H9 (cell line): ENCODE data around the gene CRACDL. TPM values are rescaled to one million over a fixed set of nuclear protein-coding genes. Genes with fewer than 3 reads are reported as not detected.

Experiments used
- DNase-seq: peaks from one replicate; pipeline ENCODE4 v3.0.0-alpha.2; 2017
- H2AFZ ChIP-seq: one replicate; pipeline ENCODE4 v1.6.1; 2013; ENCODE audit warnings: mild to moderate bottlenecking, low read length, control low read depth, moderate library complexity
- H2AK5ac ChIP-seq: 2 replicates; pipeline ENCODE4 v1.6.1; 2013; ENCODE audit warnings: low read length, control low read depth, mixed read lengths; ENCODE audit not compliant: insufficient read length
- H2BK120ac ChIP-seq: one replicate; pipeline ENCODE4 v1.6.1; 2013; ENCODE audit warnings: low read depth, mild to moderate bottlenecking, low read length, control low read depth, inconsistent platforms; ENCODE audit not compliant: poor library complexity, severe bottlenecking
- H2BK12ac ChIP-seq: 2 replicates; pipeline ENCODE4 v1.6.1; 2013; ENCODE audit warnings: low read length, control low read depth, mixed read lengths, low read depth; ENCODE audit not compliant: insufficient read length
- H2BK15ac ChIP-seq: 2 replicates; pipeline ENCODE4 v1.6.1; 2013; ENCODE audit warnings: low read depth, low read length, control low read depth
- H2BK20ac ChIP-seq: one replicate; pipeline ENCODE4 v1.6.1; 2013; ENCODE audit warnings: low read depth, mild to moderate bottlenecking, low read length, control low read depth, inconsistent platforms; ENCODE audit not compliant: poor library complexity, severe bottlenecking
- H2BK5ac ChIP-seq: 2 replicates; pipeline ENCODE4 v1.6.1; 2013; ENCODE audit warnings: low read length, control low read depth, mixed read lengths; ENCODE audit not compliant: insufficient read length
- H3K14ac ChIP-seq: 2 replicates; pipeline ENCODE4 v1.6.1; 2013; ENCODE audit warnings: low read length, control low read depth; ENCODE audit not compliant: insufficient read depth
- H3K18ac ChIP-seq: 2 replicates; pipeline ENCODE4 v1.6.1; 2013; ENCODE audit warnings: low read depth, mild to moderate bottlenecking, mixed read lengths, low read length, control low read depth; ENCODE audit not compliant: insufficient read length
- H3K23ac ChIP-seq: 2 replicates; pipeline ENCODE4 v1.6.1; 2013; ENCODE audit warnings: low read length, control low read depth, mixed read lengths, low read depth; ENCODE audit not compliant: insufficient read length
- H3K23me2 ChIP-seq: 2 replicates; pipeline ENCODE4 v1.6.1; 2013; ENCODE audit warnings: low read depth, mild to moderate bottlenecking, mixed read lengths, low read length, control low read depth; ENCODE audit not compliant: insufficient read length, poor library complexity, severe bottlenecking
- H3K27ac ChIP-seq: 2 replicates; pipeline ENCODE4 v1.5.1; 2013; ENCODE audit warnings: low read length, control low read depth, mixed read lengths, low read depth; ENCODE audit not compliant: insufficient read length
- H3K27me3 ChIP-seq: 2 replicates; pipeline ENCODE4 v1.6.1; 2013; ENCODE audit warnings: low read length, control low read depth, inconsistent platforms; ENCODE audit not compliant: insufficient read depth
- H3K4ac ChIP-seq: 2 replicates; pipeline ENCODE4 v1.6.1; 2013; ENCODE audit warnings: low read depth, mild to moderate bottlenecking, control low read depth, inconsistent platforms, low read length, moderate library complexity
- H3K4me1 ChIP-seq: 2 replicates; pipeline ENCODE4 v1.6.1; 2013; ENCODE audit warnings: low read length, control low read depth, inconsistent platforms; ENCODE audit not compliant: insufficient read depth
- H3K4me2 ChIP-seq: 2 replicates; pipeline ENCODE4 v1.6.1; 2013; ENCODE audit warnings: low read length, control low read depth, mixed read lengths; ENCODE audit not compliant: insufficient read length, insufficient read depth
- H3K56ac ChIP-seq: 2 replicates; pipeline ENCODE4 v1.6.1; 2013; ENCODE audit warnings: low read depth, mild to moderate bottlenecking, mixed read lengths, low read length, control low read depth; ENCODE audit not compliant: insufficient read length
- H3K79me1 ChIP-seq: 2 replicates; pipeline ENCODE4 v1.6.1; 2013; ENCODE audit warnings: low read depth, mild to moderate bottlenecking, moderate library complexity, low read length, control low read depth, inconsistent platforms; ENCODE audit not compliant: insufficient read depth, poor library complexity, severe bottlenecking
- H3K79me2 ChIP-seq: 2 replicates; pipeline ENCODE4 v1.6.1; 2013; ENCODE audit warnings: low read length, control low read depth, inconsistent platforms; ENCODE audit not compliant: insufficient read depth
- H3K9ac ChIP-seq: 2 replicates; pipeline ENCODE4 v1.6.1; 2013; ENCODE audit warnings: low read length, control low read depth, mixed read lengths; ENCODE audit not compliant: insufficient read length; ENCODE audit errors: extremely low read depth
- H3K9me3 ChIP-seq: one replicate; pipeline ENCODE4 v1.6.1; 2013; ENCODE audit warnings: low read depth, low read length, inconsistent platforms; ENCODE audit not compliant: control insufficient read depth
- H3T11ph ChIP-seq: one replicate; pipeline ENCODE4 v1.6.1; 2013; ENCODE audit warnings: mild to moderate bottlenecking, low read length, control low read depth, inconsistent platforms
- H4K20me1 ChIP-seq: one replicate; pipeline ENCODE4 v1.6.1; 2013; ENCODE audit not compliant: control insufficient read depth, insufficient read length, insufficient read depth
- H4K5ac ChIP-seq: 2 replicates; pipeline ENCODE4 v1.6.1; 2013; ENCODE audit warnings: low read depth, mild to moderate bottlenecking, mixed read lengths, low read length, control low read depth; ENCODE audit not compliant: insufficient read length
- H4K8ac ChIP-seq: replicated peaks from 2 replicates; pipeline ENCODE4 v1.6.1; 2013; ENCODE audit warnings: low read length, control low read depth, mixed read lengths, low read depth; ENCODE audit not compliant: insufficient read length
- H4K91ac ChIP-seq: 2 replicates; pipeline ENCODE4 v1.6.1; 2013; ENCODE audit warnings: low read depth, mild to moderate bottlenecking, moderate library complexity, mixed read lengths, low read length, control low read depth; ENCODE audit not compliant: insufficient read length
- H3K27ac Mint-ChIP-seq, 3 experiments: 2 replicates in 2 of 3; 3 replicates in 1 of 3; pipeline ENCODE4 v1.8.0; 2020 to 2021; ENCODE audit warnings: mixed read lengths in 3 of 3, mild to moderate bottlenecking in 1 of 3, moderate library complexity in 1 of 3
- H3K27me3 Mint-ChIP-seq: 2 replicates; pipeline ENCODE4 v1.8.0; 2021; ENCODE audit warnings: low read depth, mild to moderate bottlenecking, moderate library complexity, mixed read lengths
- H3K36me3 Mint-ChIP-seq, 3 experiments: 2 replicates in 2 of 3; 3 replicates in 1 of 3; pipeline ENCODE4 v1.8.0; 2020 to 2021; ENCODE audit warnings: low read depth in 3 of 3, mixed read lengths in 3 of 3; ENCODE audit not compliant: insufficient read depth in 1 of 3
- H3K4me1 Mint-ChIP-seq, 2 experiments: 2 replicates each; pipeline ENCODE4 v1.8.0; 2020; ENCODE audit warnings: mixed read lengths in 2 of 2
- H3K4me3 Mint-ChIP-seq, 2 experiments: 2 replicates in 1 of 2; 3 replicates in 1 of 2; pipeline ENCODE4 v1.8.0; 2020 to 2021; ENCODE audit warnings: mild to moderate bottlenecking in 2 of 2, mixed read lengths in 2 of 2, moderate library complexity in 1 of 2
- H3K9me3 Mint-ChIP-seq, 2 experiments: 2 replicates in 1 of 2; 3 replicates in 1 of 2; pipeline ENCODE4 v1.8.0; 2020; ENCODE audit warnings: mild to moderate bottlenecking in 2 of 2, mixed read lengths in 2 of 2, moderate library complexity in 1 of 2
- WGBS: extraction: QIAGEN DNeasy Blood & Tissue Kit; methylation state at CpG from one replicate; pipeline ENCODE4 v1.1.7; 2013; ENCODE audit warnings: missing lambda C conversion rate, low lambda C conversion rate, mixed read lengths; ENCODE audit not compliant: insufficient read length; ENCODE audit errors: extremely low coverage; 5-methylcytosine and 5-hydroxymethylcytosine counted together
- total RNA-seq: library from RNA; stranded (reverse); gene quantifications from 2 replicates; pipeline ENCODE4 v1.2.1, GENCODE V29; 2021
- TF ChIP-seq, protein P1 (sequence below): fragments of 200-600 bp; sonication (generic); conservative IDR thresholded peaks from 3 replicates; pipeline ENCODE4 v1.8.0; 2021; ENCODE audit warnings: antibody characterized with exemption, mild to moderate bottlenecking

The CRACDL gene
- total RNA-seq, 1 experiment from 2014 or later, result 0.48 TPM

DNA sequence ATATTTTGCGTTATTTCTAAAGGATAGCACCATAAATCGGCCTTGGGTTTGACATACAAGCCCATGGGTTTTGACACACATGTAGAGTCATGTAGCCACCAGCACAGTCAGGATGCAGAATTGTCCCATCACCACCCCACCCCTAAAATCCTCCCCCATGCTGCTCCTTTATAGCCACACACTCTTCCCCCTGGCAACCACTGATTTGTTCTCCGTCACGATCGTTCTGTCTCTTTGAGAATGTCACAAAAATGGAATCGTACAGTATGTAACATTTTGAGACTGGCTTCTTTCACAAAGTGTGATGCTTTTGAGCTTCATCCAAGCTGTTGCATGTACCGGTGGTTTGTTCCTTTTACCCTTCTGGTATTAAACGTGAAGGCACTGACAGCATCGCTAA lies 39.1 kb downstream of the CRACDL start:
- no peak overlapping the region for H3K27ac ChIP-seq
- no peaks in the 10 kb centered on the region for H3K9me3 ChIP-seq
- H2AFZ ChIP-seq, result no peak overlapping the region
- Mint-ChIP-seq H3K36me3 (no peaks in the 10 kb centered on the region), H3K27ac (no peak overlapping the region), H3K4me3 (no peak overlapping the region), H3K27me3 (peaks cover 2% of the 10 kb centered on the region), H3K9me3 (peaks cover 0 to 3% of the 10 kb centered on the region in 2 experiments; a peak in 2 of 5 replicates), H3K4me1 (peaks cover 2% of the 10 kb centered on the region in 2 experiments; a peak in 1 of 4 replicates)
- no peak overlapping the region for H2BK20ac ChIP-seq
- H3T11ph ChIP-seq, result no peak overlapping the region
- no peak overlapping the region for H3K9ac ChIP-seq
- TF ChIP-seq, protein P1, sequence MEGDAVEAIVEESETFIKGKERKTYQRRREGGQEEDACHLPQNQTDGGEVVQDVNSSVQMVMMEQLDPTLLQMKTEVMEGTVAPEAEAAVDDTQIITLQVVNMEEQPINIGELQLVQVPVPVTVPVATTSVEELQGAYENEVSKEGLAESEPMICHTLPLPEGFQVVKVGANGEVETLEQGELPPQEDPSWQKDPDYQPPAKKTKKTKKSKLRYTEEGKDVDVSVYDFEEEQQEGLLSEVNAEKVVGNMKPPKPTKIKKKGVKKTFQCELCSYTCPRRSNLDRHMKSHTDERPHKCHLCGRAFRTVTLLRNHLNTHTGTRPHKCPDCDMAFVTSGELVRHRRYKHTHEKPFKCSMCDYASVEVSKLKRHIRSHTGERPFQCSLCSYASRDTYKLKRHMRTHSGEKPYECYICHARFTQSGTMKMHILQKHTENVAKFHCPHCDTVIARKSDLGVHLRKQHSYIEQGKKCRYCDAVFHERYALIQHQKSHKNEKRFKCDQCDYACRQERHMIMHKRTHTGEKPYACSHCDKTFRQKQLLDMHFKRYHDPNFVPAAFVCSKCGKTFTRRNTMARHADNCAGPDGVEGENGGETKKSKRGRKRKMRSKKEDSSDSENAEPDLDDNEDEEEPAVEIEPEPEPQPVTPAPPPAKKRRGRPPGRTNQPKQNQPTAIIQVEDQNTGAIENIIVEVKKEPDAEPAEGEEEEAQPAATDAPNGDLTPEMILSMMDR, result no peak
- H2BK15ac ChIP-seq, result no peak overlapping the region
- H2BK5ac ChIP-seq, result no peak overlapping the region
- H3K79me1 ChIP-seq, result no peaks in the 10 kb centered on the region
- no peaks in the 10 kb centered on the region for H3K27me3 ChIP-seq
- no peak overlapping the region for H3K4me2 ChIP-seq
- no peak for DNase-seq
- H4K5ac ChIP-seq, result no peak overlapping the region
- H2AK5ac ChIP-seq, result no peak overlapping the region
- H3K23me2 ChIP-seq, result no peaks in the 10 kb centered on the region
- H3K4ac ChIP-seq, result no peak overlapping the region
- no peaks in the 10 kb centered on the region for H4K20me1 ChIP-seq
- no peaks in the 10 kb centered on the region for H3K4me1 ChIP-seq
- no peak overlapping the region for H3K56ac ChIP-seq
- no peak overlapping the region for H3K14ac ChIP-seq
- no peak overlapping the region for H3K18ac ChIP-seq
- H4K8ac ChIP-seq, result no peak overlapping the region
- no peak overlapping the region for H4K91ac ChIP-seq
- no peak overlapping the region for H2BK12ac ChIP-seq
- no peak overlapping the region for H3K23ac ChIP-seq
- no CpG with 5 or more reads among the region's 9 CpGs for WGBS
- H2BK120ac ChIP-seq, result no peak overlapping the region
- H3K79me2 ChIP-seq, result no peaks in the 10 kb centered on the region
